OCI-LY1 (cell line): ENCODE results near the gene PYURF.

Experiments
- H2AFZ ChIP-seq: fragments of 200-600 bp; sonication (generic), shearing (Covaris generic); 2 replicates; pipeline ENCODE4 v1.6.0; 2014; ENCODE audit warnings: antibody characterized with exemption, mild to moderate bottlenecking, low read length
- H3F3A ChIP-seq: fragments of 200-600 bp; sonication (generic), shearing (Covaris generic); 2 replicates; pipeline ENCODE4 v1.6.0; 2014; ENCODE audit warnings: mild to moderate bottlenecking, antibody characterized with exemption, low read length, moderate library complexity; ENCODE audit not compliant: insufficient read depth
- H3K27ac ChIP-seq: fragments of 200-600 bp; sonication (generic); 2 replicates; pipeline ENCODE4 v1.5.1; 2014; ENCODE audit warnings: low read length, mixed run types, mild to moderate bottlenecking, low read depth; ENCODE audit not compliant: poor library complexity, severe bottlenecking
- H3K27me3 ChIP-seq: fragments of 200-600 bp; sonication (generic); 2 replicates; pipeline ENCODE4 v1.6.0; 2014; ENCODE audit warnings: antibody characterized with exemption, mild to moderate bottlenecking, low read length, moderate library complexity; ENCODE audit not compliant: insufficient read depth
- H3K36me3 ChIP-seq: fragments of 200-600 bp; sonication (generic); 2 replicates; pipeline ENCODE4 v1.6.1; 2014; ENCODE audit warnings: mild to moderate bottlenecking, antibody characterized with exemption, low read length, moderate library complexity, mixed read lengths; ENCODE audit not compliant: insufficient read depth
- H3K4me1 ChIP-seq: fragments of 200-600 bp; sonication (generic); 2 replicates; pipeline ENCODE4 v1.5.1; 2014; ENCODE audit warnings: mild to moderate bottlenecking, low read length, moderate library complexity; ENCODE audit not compliant: insufficient read depth, severe bottlenecking
- H3K4me2 ChIP-seq: fragments of 200-600 bp; sonication (generic), shearing (Covaris generic); 2 replicates; pipeline ENCODE4 v1.6.1; 2014; ENCODE audit warnings: low read length
- H3K4me3 ChIP-seq: fragments of 200-600 bp; sonication (generic); 2 replicates; pipeline ENCODE4 v1.5.1; 2014; ENCODE audit warnings: low read length, low read depth, mild to moderate bottlenecking, mixed read lengths; ENCODE audit not compliant: poor library complexity, severe bottlenecking
- H3K79me2 ChIP-seq: fragments of 200-600 bp; shearing (Covaris generic); 2 replicates; pipeline ENCODE4 v1.6.1; 2016; ENCODE audit warnings: mixed run types, low read length, mixed read lengths; ENCODE audit not compliant: insufficient read depth
- H3K9ac ChIP-seq: fragments of 200-600 bp; sonication (generic), shearing (Covaris generic); 2 replicates; pipeline ENCODE4 v1.6.1; 2014; ENCODE audit warnings: mild to moderate bottlenecking, low read length, mixed read lengths
- H3K9me2 ChIP-seq: fragments of 200-600 bp; sonication (generic), shearing (Covaris generic); 2 replicates; pipeline ENCODE4 v1.6.1; 2014; ENCODE audit warnings: low read depth, mild to moderate bottlenecking, low read length, mixed read lengths
- H3K9me3 ChIP-seq: fragments of 200-600 bp; shearing (Covaris generic); 2 replicates; pipeline ENCODE4 v1.6.1; 2014; ENCODE audit warnings: low read length, mixed read lengths
- H4K20me1 ChIP-seq: fragments of 200-600 bp; sonication (generic), shearing (Covaris generic); 2 replicates; pipeline ENCODE4 v1.6.0; 2016; ENCODE audit warnings: mild to moderate bottlenecking, low read length; ENCODE audit not compliant: insufficient read depth
- EZH2 ChIP-seq: fragments of 200-600 bp; sonication (generic), shearing (Covaris generic); IDR thresholded peaks from 2 replicates; pipeline ENCODE4 v1.8.0; 2017; ENCODE audit warnings: borderline replicate concordance, mixed run types, mild to moderate bottlenecking, antibody characterized with exemption, low read length, moderate library complexity, mixed read lengths
- TF ChIP-seq, protein P1 (sequence below): fragments of 200-600 bp; sonication (generic), shearing (Covaris generic); IDR thresholded peaks from 2 replicates; pipeline ENCODE4 v1.5.1; 2017; ENCODE audit warnings: mild to moderate bottlenecking, antibody characterized with exemption, low read length, moderate library complexity, mixed read lengths

The PYURF gene

DNA sequence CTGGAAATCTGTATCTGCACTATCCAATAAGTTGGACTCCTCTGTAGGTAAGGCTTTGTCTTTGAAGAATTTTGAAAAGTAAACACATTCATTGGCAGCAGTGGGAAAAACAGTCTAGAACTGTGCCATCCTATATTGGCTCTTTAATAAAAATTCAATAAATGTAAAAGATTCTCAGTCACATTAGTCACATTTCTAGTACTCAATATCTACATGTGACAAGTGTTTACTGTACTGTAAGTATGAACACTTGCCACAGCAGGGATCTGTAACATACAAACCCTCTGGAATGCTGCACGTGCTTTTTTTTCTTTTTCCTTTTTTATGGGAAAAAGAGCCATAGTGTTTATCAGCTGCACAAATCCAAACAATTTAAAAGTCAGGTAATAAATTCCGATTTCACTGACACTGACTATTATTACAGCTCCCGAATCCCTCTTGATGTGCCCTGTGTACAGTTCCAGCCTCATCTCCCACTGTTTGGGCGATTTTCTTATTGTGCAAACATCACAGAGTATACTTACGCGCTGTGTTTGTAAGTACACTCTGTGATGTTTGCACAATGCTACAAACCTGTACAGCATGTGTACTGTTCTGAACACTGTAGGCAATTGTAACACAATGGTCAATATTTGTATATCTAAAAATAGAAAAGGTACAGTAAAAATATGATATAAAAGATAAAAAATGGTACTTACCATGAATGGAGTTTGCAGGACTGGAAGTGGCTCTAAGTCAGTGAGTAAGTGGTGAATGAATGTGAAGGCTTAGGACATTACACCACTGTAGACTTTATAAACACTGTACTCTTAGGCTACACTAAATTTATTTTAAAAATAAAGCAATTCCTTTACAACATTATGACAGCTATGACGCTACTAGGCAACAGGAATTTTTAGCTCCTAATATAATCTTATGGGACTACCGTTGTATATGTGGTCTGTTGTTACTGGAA lies 8.7 kb downstream of the PYURF start:
- no peak overlapping the region for H3K4me2 ChIP-seq
- H3K9ac ChIP-seq: no peak overlapping the region
- no peaks in the 10 kb centered on the region for H3K9me3 ChIP-seq
- no peak overlapping the region for H2AFZ ChIP-seq
- no peaks in the 10 kb centered on the region for H3K4me1 ChIP-seq
- no peaks in the 10 kb centered on the region for H3K79me2 ChIP-seq
- no peak overlapping the region for H3K4me3 ChIP-seq
- H3F3A ChIP-seq: no peaks in the 10 kb centered on the region
- H3K27ac ChIP-seq: no peak overlapping the region
- H3K9me2 ChIP-seq: no peaks in the 10 kb centered on the region
- H3K36me3 ChIP-seq: no peaks in the 10 kb centered on the region
- TF ChIP-seq, protein P1, sequence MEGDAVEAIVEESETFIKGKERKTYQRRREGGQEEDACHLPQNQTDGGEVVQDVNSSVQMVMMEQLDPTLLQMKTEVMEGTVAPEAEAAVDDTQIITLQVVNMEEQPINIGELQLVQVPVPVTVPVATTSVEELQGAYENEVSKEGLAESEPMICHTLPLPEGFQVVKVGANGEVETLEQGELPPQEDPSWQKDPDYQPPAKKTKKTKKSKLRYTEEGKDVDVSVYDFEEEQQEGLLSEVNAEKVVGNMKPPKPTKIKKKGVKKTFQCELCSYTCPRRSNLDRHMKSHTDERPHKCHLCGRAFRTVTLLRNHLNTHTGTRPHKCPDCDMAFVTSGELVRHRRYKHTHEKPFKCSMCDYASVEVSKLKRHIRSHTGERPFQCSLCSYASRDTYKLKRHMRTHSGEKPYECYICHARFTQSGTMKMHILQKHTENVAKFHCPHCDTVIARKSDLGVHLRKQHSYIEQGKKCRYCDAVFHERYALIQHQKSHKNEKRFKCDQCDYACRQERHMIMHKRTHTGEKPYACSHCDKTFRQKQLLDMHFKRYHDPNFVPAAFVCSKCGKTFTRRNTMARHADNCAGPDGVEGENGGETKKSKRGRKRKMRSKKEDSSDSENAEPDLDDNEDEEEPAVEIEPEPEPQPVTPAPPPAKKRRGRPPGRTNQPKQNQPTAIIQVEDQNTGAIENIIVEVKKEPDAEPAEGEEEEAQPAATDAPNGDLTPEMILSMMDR: no peak
- TF ChIP-seq EZH2: no peak
- H3K27me3 ChIP-seq: no peaks in the 10 kb centered on the region
- H4K20me1 ChIP-seq: no peaks in the 10 kb centered on the region

DNA sequence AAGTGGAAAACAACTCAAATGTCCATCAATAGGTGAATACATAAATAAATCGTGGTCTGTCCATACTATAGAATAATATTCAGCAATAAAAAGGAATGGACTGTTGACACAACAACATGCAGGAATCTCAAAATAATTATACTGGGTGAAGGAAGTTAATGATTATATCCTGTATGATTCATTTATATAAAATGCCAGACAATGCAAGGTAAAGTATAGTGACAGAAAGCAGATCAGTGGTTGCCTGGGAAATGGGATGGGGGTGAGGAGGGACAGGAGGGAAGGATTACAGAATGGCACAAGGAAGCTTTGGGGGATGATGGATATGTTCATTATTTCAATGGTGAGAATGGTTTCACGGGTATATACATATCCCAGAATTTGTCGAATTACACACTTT lies 12.3 kb downstream of the PYURF start:
- Histone ChIP-seq H3K27me3 (no peaks in the 10 kb centered on the region), H3K9me2 (no peaks in the 10 kb centered on the region), H3F3A (no peaks in the 10 kb centered on the region), H4K20me1 (no peaks in the 10 kb centered on the region), H2AFZ (no peak overlapping the region), H3K79me2 (no peaks in the 10 kb centered on the region), H3K36me3 (no peaks in the 10 kb centered on the region), H3K4me2 (no peak overlapping the region), H3K9me3 (no peaks in the 10 kb centered on the region), H3K27ac (no peak overlapping the region), H3K4me3 (no peak overlapping the region), H3K4me1 (no peaks in the 10 kb centered on the region), H3K9ac (no peak overlapping the region)
- no peak for TF ChIP-seq EZH2
- TF ChIP-seq, protein P1: no peak

DNA sequence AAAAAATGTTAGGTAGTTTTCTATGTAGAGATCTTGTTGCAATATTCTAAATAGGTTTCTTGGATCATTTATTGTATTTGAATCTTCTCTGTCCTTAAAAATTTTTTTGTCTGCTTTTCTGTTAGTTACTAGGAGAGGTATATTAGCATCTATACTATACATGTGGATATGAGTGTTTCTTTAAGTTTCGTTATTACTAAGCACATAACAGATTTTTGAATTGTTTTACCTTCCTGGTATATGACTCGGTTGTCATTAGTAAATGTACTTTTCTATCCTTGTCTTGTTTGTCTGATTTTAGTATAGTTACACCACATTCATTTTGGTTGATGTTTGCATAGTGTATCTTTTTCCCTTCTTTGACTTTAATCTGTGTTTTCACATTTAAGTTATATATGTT lies 20.2 kb downstream of the PYURF start:
- no peak overlapping the region for H2AFZ ChIP-seq
- no peaks in the 10 kb centered on the region for H4K20me1 ChIP-seq
- H3F3A ChIP-seq: no peaks in the 10 kb centered on the region
- TF ChIP-seq, protein P1: no peak
- TF ChIP-seq EZH2: no peak
- H3K27ac ChIP-seq: no peak overlapping the region
- H3K79me2 ChIP-seq: no peaks in the 10 kb centered on the region
- H3K4me2 ChIP-seq: no peak overlapping the region
- H3K4me1 ChIP-seq: no peaks in the 10 kb centered on the region
- no peaks in the 10 kb centered on the region for H3K27me3 ChIP-seq
- H3K9me2 ChIP-seq: no peaks in the 10 kb centered on the region
- H3K36me3 ChIP-seq: no peaks in the 10 kb centered on the region
- H3K9me3 ChIP-seq: no peaks in the 10 kb centered on the region
- H3K9ac ChIP-seq: no peak overlapping the region
- no peak overlapping the region for H3K4me3 ChIP-seq
